Activated CD8-positive, alpha-beta memory T cell treated with anti-CD3 and anti-CD28 coated beads for 1 hour (primary cell): Measurements from ENCODE around the gene NCOA3.
"Not testable (repeated sequence)": the region's sequence is repeated elsewhere in the genome, so short reads cannot be mapped to it uniquely, and the experiment has no call there.

Experiments used
- DNase-seq, 2 donors: peaks; one replicate each; pipeline ENCODE4 v3.0.0-alpha.2; 2020; ENCODE audit warnings: low read depth in 1 of 2; ENCODE audit errors: extremely low read depth in 1 of 2

The NCOA3 gene

GRCh38 chr20:47501482-47502270 is at the start of gene NCOA3:
Gene NCOA3 (plus strand): TSS chr20:47501887. CDS start chr20:47622248, 120,361 bp downstream.
- peak; percentile 82 to 85 for DNase-seq

- DNase-seq: no peak
Observed at GRCh38 chr20:47452736-47453161, 48.9 kb upstream of the NCOA3 start.

DNA sequence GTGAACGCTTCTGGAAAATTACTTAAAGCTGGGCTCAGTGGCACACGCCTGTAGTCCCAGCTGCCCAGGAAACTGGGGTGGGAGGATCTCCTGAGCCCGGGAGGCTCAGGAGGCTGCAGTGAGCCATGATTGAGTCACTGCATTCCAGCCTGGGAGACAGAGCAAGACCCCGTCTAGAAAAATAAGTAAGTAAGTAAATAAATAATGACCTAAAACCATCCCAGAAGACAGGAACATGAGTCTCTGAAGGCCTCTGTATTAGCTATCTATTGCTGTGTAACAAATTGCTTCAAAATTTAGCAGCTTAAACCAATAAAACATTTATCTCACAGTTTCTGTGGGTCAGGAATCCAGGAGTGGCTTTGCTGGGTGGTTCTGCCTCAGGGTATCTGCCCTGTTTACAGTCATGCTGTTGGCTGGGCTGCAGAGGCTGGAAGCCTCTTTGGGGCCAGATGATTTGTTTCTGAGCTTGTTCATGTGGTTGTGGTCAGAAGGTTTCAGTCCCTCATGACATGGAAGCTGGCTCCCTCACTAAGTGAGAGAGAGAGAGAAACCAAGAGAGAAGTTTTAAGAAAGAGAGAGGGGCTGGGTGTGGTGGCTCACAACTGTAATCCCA is 48.4 kb upstream of the NCOA3 start:
- no peak for DNase-seq

- DNase-seq: no peak
Observed at GRCh38 chr20:47454298-47455132, 47.2 kb upstream of the NCOA3 start.

- no peak for DNase-seq
Observed at GRCh38 chr20:47455133-47456040, 46.3 kb upstream of the NCOA3 start.

GRCh38 chr20:47456041-47456537 is 45.6 kb upstream of the NCOA3 start:
- no peak for DNase-seq

- no peak for DNase-seq
Observed at GRCh38 chr20:47456952-47457724, 44.5 kb upstream of the NCOA3 start.

DNA sequence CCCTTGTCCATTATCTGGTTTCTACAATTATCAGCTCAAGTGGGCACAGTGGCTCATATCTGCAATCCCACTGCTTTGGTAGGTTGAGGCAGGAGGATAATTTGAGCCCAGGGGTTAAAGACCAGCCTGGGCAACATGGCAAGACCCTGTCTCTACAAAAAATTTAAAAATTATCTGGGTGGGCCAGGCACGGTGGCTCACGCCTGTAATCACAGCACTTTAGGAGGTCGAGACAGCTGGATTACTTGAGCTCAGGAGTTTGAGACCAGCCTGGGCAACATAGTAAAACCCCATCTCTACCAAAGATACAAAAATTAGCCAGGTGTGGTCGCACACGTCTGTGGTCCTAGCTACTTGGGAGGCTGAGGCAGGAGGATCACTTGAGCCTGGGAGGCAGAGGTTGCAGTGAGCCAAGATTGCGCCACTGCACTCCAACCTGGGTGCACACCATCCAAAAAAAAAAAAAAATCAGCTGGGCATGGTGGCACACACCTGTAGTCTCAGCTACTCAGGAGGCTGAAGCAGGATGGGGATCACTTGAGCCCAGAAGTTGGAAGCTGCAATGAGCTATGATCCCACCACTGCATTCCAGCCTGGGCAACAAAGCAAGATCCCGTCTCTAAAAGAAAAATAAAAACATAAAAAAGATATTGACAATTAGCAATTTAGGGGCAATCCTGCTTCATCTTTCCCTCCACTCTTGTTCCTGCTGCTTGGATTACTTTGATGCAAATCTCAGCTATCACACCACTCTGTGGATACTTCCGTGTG is 43.2 kb upstream of the NCOA3 start:
- not testable (repeated sequence) for DNase-seq

DNA sequence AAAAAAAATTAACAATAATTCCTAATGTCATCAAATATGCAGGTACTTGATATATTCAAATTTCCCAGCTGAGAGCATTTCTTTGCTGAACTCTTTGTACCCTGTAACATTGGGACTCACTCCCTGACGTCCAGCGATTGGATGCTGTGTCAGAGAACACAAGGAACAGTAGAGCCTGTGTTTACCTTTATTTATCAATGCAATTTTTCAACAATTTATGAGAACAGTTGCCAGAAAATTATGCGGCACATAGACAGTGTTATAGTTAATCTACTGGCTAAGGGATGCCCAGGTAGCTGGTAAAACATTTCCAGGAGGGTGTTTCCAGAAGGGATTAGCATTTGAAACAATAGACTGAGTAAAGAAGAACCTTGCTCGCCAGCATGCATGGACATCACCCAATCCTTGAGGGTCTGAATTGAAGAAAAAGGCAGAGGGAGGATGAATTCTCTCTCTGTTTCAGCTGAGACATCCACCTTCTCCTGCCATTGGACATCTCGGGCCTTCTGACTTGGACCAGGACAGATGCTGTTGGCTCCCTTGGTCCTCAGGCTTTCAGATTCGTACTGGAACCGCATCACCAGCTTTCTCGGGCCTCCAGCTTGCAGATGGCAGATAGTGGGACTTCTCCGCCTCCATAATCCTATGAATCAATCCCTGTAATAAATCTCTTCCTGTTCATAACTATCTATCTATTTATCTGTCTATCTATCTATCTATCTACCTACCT is 42.2 kb upstream of the NCOA3 start:
- no peak for DNase-seq

- not testable (repeated sequence) for DNase-seq
Observed at GRCh38 chr20:47460761-47461112, 41.0 kb upstream of the NCOA3 start.

DNA sequence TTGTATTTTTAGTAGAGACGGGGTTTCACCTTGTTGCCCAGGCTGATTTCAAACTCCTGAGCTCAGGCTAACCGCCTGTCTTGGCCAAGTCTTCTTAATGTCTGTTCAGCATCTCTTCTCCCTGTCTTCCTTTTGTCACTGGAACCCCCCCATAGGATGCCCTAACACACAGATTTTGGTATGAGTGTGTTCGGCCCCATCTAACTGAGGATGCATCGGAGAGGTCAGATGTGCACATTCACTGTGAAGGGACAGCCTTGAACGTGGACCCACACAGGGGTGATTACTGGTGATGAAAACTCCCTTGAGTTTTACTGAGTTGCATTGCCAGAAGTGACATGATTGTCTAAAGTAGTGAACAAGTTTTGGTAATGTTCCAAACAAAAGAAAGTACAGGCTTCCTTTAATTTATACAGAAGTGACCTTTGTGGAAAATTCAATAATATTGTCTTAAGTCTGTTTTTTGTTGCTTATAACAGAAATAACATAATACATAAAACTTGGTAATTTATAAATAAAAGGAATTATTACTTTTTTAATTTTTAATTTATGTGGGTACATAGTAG is 40.5 kb upstream of the NCOA3 start:
- DNase-seq: no peak

GRCh38 chr20:47461906-47462305 is 39.8 kb upstream of the NCOA3 start:
- not testable (repeated sequence) for DNase-seq

DNA sequence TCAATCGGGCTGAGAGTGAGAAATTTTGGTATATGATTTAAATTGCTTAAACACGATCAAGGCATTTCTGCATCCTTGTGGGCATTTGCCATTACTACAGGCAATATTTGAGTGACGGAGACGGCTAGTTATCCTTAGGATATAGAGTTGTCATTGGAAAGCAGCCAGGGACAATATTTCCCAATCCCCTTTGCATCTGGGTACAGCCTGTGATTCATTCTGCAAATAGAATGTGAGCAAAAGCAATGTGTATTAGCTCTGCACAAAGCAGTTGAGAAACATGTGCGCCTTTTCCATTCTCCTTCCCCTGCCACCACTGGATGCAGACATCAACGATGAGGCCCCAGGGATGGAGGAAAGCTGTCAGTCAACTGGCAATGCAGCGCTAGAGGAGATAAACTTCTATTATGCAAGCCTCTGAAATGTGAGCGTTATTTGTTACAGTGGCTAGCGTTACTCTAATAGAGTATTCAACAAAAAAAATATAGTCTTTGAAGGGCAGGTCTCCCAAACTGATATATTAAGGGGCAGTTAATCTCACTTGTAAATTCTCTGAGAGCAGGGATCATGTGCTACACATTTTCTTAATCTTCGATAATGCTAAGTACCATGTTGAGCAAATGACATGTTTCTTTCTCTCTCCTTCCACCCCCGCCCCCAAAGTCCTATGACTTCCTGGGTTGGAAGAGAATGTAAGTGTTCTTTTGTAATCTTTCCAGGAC is 37.1 kb upstream of the NCOA3 start:
- no peak for DNase-seq

DNA sequence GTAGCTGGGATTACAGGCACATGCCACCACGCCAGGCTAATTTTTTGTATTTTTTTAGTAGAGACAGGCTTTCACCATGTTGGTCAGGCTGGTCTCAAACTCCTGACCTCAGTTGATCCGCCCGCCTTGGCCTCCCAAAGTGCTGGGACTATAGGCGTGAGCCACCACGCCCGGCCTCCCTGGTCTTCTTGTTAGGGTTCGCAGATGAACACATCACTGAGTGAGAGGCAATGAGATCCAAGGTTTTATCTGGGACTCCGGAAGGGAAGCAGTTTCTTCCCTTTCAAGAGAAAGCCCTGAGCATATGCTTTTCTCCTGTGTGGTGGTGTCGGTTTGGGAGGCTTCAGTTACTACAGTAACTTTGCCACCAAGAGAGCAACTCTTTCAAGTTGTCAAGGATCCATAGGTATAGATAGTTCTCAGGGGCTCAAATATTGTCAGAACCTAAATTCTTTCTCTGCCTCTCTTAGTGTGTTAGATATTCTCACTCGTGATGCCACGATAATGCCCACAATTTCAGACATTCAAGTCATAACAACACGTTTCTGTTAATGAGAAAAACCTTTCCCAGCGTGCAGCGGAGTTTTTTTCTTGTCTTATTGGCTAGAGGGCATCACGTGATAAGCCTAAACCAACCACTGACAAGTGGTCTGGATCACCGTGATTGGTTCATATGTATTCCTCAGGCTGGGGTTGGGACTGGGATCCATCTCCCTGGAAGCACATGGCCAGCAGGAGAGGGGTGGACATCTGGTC is 36.2 kb upstream of the NCOA3 start:
- no peak for DNase-seq

- DNase-seq: no peak
Observed at GRCh38 chr20:47466213-47466612, 35.5 kb upstream of the NCOA3 start.

- DNase-seq: no peak
Observed at GRCh38 chr20:47466704-47467459, 34.8 kb upstream of the NCOA3 start.
